Measurements from ENCODE around the gene PHKA2. TPM values are rescaled to one million over a fixed set of nuclear protein-coding genes. Genes with fewer than 3 reads are reported as not detected.
"Not testable (repeated sequence)": the region's sequence is repeated elsewhere in the genome, so short reads cannot be mapped to it uniquely, and the experiment has no call there.

PHKA2 gene
- total RNA-seq, 5 donors from 2014 or later (not counting 1 experiment from before 2014, with no cell fraction given), result 35.0 to 46.0 (median 44.0) TPM

- no peaks in the 10 kb centered on the region for H3K36me3 ChIP-seq (ENCODE audit: control insufficient read depth in 2 of 2, extremely low read depth in 1 of 2, insufficient read depth in 1 of 2, low read length in 1 of 2)
- 0% methylated on average over 29 of the region's 71 CpGs for WGBS (ENCODE audit: insufficient coverage)
- H3K4me3 ChIP-seq (ENCODE audit: control insufficient read depth in 1 of 2, extremely low read depth in 1 of 2, low read length in 1 of 2), result peak overlapping the region; percentile 52 to 80
- Mint-ChIP-seq H3K27me3 (peaks cover 0 to 5% of the 10 kb centered on the region in 2 donors), H3K4me1 (peaks cover 7 to 31% (median 15%) of the 10 kb centered on the region in 3 donors), H3K9me3 (no peaks in the 10 kb centered on the region), H3K27ac (peak overlapping the region; percentile 84 to 92), H3K4me3 (peak overlapping the region; percentile 80 to 81 (median 81)), H3K36me3 (no peaks in the 10 kb centered on the region)
- ATAC-seq (replicated peaks in 1 of 4), result peak; percentile 86 to 92 (median 88)
- H3K9me3 ChIP-seq, result no peaks in the 10 kb centered on the region
- H3K27ac ChIP-seq (ENCODE audit: low read length), result peak overlapping the region; percentile 86
- peaks cover 0 to 17% of the 10 kb centered on the region in 2 experiments for H3K4me1 ChIP-seq (ENCODE audit: control insufficient read depth in 1 of 2, extremely low read depth in 1 of 2, insufficient read depth in 2 of 2, low read length in 2 of 2)
- ChIA-PET CTCF (interaction anchor here in 1 of 2 donors (2.1 kb wide), 1 partner anchor 11 kb away, joined by 4 read pairs; no protein-coding TSS in a partner anchor), POLR2A (no interaction called here)
- H3K27me3 ChIP-seq (replicated peaks in 1 of 2; ENCODE audit: control insufficient read depth in 2 of 2, extremely low read depth in 1 of 2, insufficient read depth in 2 of 2, low read length in 1 of 2), result no peaks in the 10 kb centered on the region
- peak; percentile 70 to 90 (median 82) for DNase-seq
These were observed 669 bp upstream of the PHKA2 start for GRCh38 chrX:18984381-18985185.

GRCh38 chrX:18981124-18981807, 2.6 kb downstream of the PHKA2 start:
- ATAC-seq (replicated peaks in 1 of 4) (no peak), DNase-seq (no peak)
- peaks cover 0 to 17% of the 10 kb centered on the region in 2 experiments for H3K4me1 ChIP-seq (ENCODE audit: control insufficient read depth in 1 of 2, extremely low read depth in 1 of 2, insufficient read depth in 2 of 2, low read length in 2 of 2)
- Mint-ChIP-seq H3K27ac (no peak overlapping the region), H3K27me3 (peaks cover 0 to 5% of the 10 kb centered on the region in 2 donors), H3K9me3 (no peaks in the 10 kb centered on the region), H3K4me1 (peaks cover 7 to 31% (median 15%) of the 10 kb centered on the region in 3 donors), H3K4me3 (peak overlapping the region in 1 of 3 donors; percentile 24), H3K36me3 (no peaks in the 10 kb centered on the region)
- WGBS (ENCODE audit: insufficient coverage), result no CpG with 5 or more reads among the region's 6 CpGs
- no peak overlapping the region for H3K27ac ChIP-seq (ENCODE audit: low read length)
- H3K9me3 ChIP-seq, result no peaks in the 10 kb centered on the region
- no peaks in the 10 kb centered on the region for H3K36me3 ChIP-seq (ENCODE audit: control insufficient read depth in 2 of 2, extremely low read depth in 1 of 2, insufficient read depth in 1 of 2, low read length in 1 of 2)
- ChIA-PET POLR2A (interaction anchor here in 1 of 2 donors (0.6 kb wide), 2 partner anchors 365 to 864 kb away, joined by 3 to 4 read pairs; no protein-coding TSS in a partner anchor), CTCF (no interaction called here)
- H3K4me3 ChIP-seq (ENCODE audit: control insufficient read depth in 1 of 2, extremely low read depth in 1 of 2, low read length in 1 of 2), result no peak overlapping the region
- no peaks in the 10 kb centered on the region for H3K27me3 ChIP-seq (replicated peaks in 1 of 2; ENCODE audit: control insufficient read depth in 2 of 2, extremely low read depth in 1 of 2, insufficient read depth in 2 of 2, low read length in 1 of 2)

- DNase-seq; H3K36me3 Mint-ChIP-seq; H3K4me3 ChIP-seq (ENCODE audit: control insufficient read depth in 1 of 2, extremely low read depth in 1 of 2, low read length in 1 of 2); H3K36me3 ChIP-seq (ENCODE audit: control insufficient read depth in 2 of 2, extremely low read depth in 1 of 2, insufficient read depth in 1 of 2, low read length in 1 of 2); H3K27me3 Mint-ChIP-seq; CTCF ChIA-PET; H3K9me3 Mint-ChIP-seq; H3K27ac Mint-ChIP-seq; H3K27me3 ChIP-seq (replicated peaks in 1 of 2; ENCODE audit: control insufficient read depth in 2 of 2, extremely low read depth in 1 of 2, insufficient read depth in 2 of 2, low read length in 1 of 2); H3K4me3 Mint-ChIP-seq; ATAC-seq (replicated peaks in 1 of 4); H3K9me3 ChIP-seq; H3K27ac ChIP-seq (ENCODE audit: low read length); POLR2A ChIA-PET: not testable (repeated sequence)
- peaks cover 0 to 17% of the 10 kb centered on the region in 2 experiments for H3K4me1 ChIP-seq (ENCODE audit: control insufficient read depth in 1 of 2, extremely low read depth in 1 of 2, insufficient read depth in 2 of 2, low read length in 2 of 2)
- H3K4me1 Mint-ChIP-seq, result peaks cover 4 to 28% (median 13%) of the 10 kb centered on the region in 3 donors
- whole genome bisulfite sequencing (ENCODE audit: insufficient coverage), result no CpG with 5 or more reads among the region's 6 CpGs
These were observed 3.7 kb downstream of the PHKA2 start for GRCh38 chrX:18980262-18980661.

- H3K27ac ChIP-seq (ENCODE audit: low read length), result no peak overlapping the region
- DNase-seq (no peak), ATAC-seq (replicated peaks in 1 of 4) (no peak)
- no peak overlapping the region for H3K27ac Mint-ChIP-seq
- H3K4me3 ChIP-seq (ENCODE audit: control insufficient read depth in 1 of 2, extremely low read depth in 1 of 2, low read length in 1 of 2), result no peak overlapping the region
- peaks cover 0 to 8% (median 0%) of the 10 kb centered on the region in 3 donors for H3K4me1 Mint-ChIP-seq
- H3K36me3 ChIP-seq (ENCODE audit: control insufficient read depth in 2 of 2, extremely low read depth in 1 of 2, insufficient read depth in 1 of 2, low read length in 1 of 2), result no peaks in the 10 kb centered on the region
- H3K9me3 Mint-ChIP-seq, result no peaks in the 10 kb centered on the region
- no peaks in the 10 kb centered on the region for H3K9me3 ChIP-seq
- ChIA-PET CTCF (no interaction called here), POLR2A (no interaction called here)
- no peak overlapping the region for H3K4me3 Mint-ChIP-seq
- WGBS (ENCODE audit: insufficient coverage), result no CpG with 5 or more reads among the region's 7 CpGs
- H3K27me3 Mint-ChIP-seq, result peaks cover 0 to 3% of the 10 kb centered on the region in 2 donors
- H3K4me1 ChIP-seq (ENCODE audit: control insufficient read depth in 1 of 2, extremely low read depth in 1 of 2, insufficient read depth in 2 of 2, low read length in 2 of 2), result no peaks in the 10 kb centered on the region
- H3K27me3 ChIP-seq (replicated peaks in 1 of 2; ENCODE audit: control insufficient read depth in 2 of 2, extremely low read depth in 1 of 2, insufficient read depth in 2 of 2, low read length in 1 of 2), result no peaks in the 10 kb centered on the region
- peaks cover 9% of the 10 kb centered on the region for H3K36me3 Mint-ChIP-seq
These were observed 8.9 kb downstream of the PHKA2 start for GRCh38 chrX:18974993-18975392.

- H3K27ac Mint-ChIP-seq, result no peak overlapping the region
- Histone ChIP-seq H3K4me1 (ENCODE audit: control insufficient read depth in 1 of 2, extremely low read depth in 1 of 2, insufficient read depth in 2 of 2, low read length in 2 of 2) (no peaks in the 10 kb centered on the region), H3K4me3 (ENCODE audit: control insufficient read depth in 1 of 2, extremely low read depth in 1 of 2, low read length in 1 of 2) (no peak overlapping the region), H3K36me3 (ENCODE audit: control insufficient read depth in 2 of 2, extremely low read depth in 1 of 2, insufficient read depth in 1 of 2, low read length in 1 of 2) (no peaks in the 10 kb centered on the region), H3K27ac (ENCODE audit: low read length) (no peak overlapping the region), H3K9me3 (no peaks in the 10 kb centered on the region), H3K27me3 (replicated peaks in 1 of 2; ENCODE audit: control insufficient read depth in 2 of 2, extremely low read depth in 1 of 2, insufficient read depth in 2 of 2, low read length in 1 of 2) (no peaks in the 10 kb centered on the region)
- peaks cover 0 to 8% (median 0%) of the 10 kb centered on the region in 3 donors for H3K4me1 Mint-ChIP-seq
- DNase-seq (no peak), ATAC-seq (replicated peaks in 1 of 4) (no peak)
- H3K36me3 Mint-ChIP-seq, result peaks cover 9% of the 10 kb centered on the region
- no peak overlapping the region for H3K4me3 Mint-ChIP-seq
- H3K27me3 Mint-ChIP-seq, result peaks cover 0 to 3% of the 10 kb centered on the region in 2 donors
- 100% methylated on average over 1 of the region's 7 CpGs for WGBS (ENCODE audit: insufficient coverage)
- CTCF ChIA-PET, result no interaction called here
- POLR2A ChIA-PET, result no interaction called here
- no peaks in the 10 kb centered on the region for H3K9me3 Mint-ChIP-seq
These were observed 10.3 kb downstream of the PHKA2 start for GRCh38 chrX:18973527-18974192.

DNA sequence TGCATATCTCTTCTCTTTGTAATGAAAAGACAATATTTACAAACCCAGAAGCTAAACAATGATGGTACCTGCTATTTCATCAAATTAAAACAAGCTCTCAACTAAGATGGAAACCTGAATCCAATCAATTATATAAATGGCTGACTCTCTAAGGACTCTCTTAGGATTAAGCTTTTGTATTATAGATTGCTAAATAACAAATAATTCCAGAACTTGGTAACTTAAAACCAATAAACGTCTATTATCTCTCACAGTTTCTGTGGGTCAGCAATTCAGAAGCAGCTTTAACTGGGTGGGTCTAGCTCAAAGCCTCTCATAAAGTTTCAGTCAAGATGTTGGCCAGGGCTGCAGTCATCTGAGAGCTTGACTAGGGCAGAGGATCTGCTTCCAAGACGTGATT, 12.4 kb downstream of the PHKA2 start:
- H3K27ac Mint-ChIP-seq, result no peak overlapping the region
- no peak for DNase-seq
- Histone ChIP-seq H3K4me3 (ENCODE audit: control insufficient read depth in 1 of 2, extremely low read depth in 1 of 2, low read length in 1 of 2) (no peak overlapping the region), H3K27ac (ENCODE audit: low read length) (no peak overlapping the region), H3K27me3 (replicated peaks in 1 of 2; ENCODE audit: control insufficient read depth in 2 of 2, extremely low read depth in 1 of 2, insufficient read depth in 2 of 2, low read length in 1 of 2) (no peaks in the 10 kb centered on the region), H3K36me3 (ENCODE audit: control insufficient read depth in 2 of 2, extremely low read depth in 1 of 2, insufficient read depth in 1 of 2, low read length in 1 of 2) (no peaks in the 10 kb centered on the region), H3K9me3 (no peaks in the 10 kb centered on the region), H3K4me1 (ENCODE audit: control insufficient read depth in 1 of 2, extremely low read depth in 1 of 2, insufficient read depth in 2 of 2, low read length in 2 of 2) (no peaks in the 10 kb centered on the region)
- H3K4me1 Mint-ChIP-seq, result peaks cover 0 to 8% (median 3%) of the 10 kb centered on the region in 3 donors
- WGBS (ENCODE audit: insufficient coverage), result no CpG with 5 or more reads among the region's 2 CpGs
- peaks cover 9% of the 10 kb centered on the region for H3K36me3 Mint-ChIP-seq
- POLR2A ChIA-PET, result no interaction called here
- CTCF ChIA-PET, result no interaction called here
- H3K4me3 Mint-ChIP-seq, result no peak overlapping the region
- H3K9me3 Mint-ChIP-seq, result no peaks in the 10 kb centered on the region
- peaks cover 0 to 3% of the 10 kb centered on the region in 2 donors for H3K27me3 Mint-ChIP-seq
- ATAC-seq (replicated peaks in 1 of 4), result no peak
